BLaER1 (cell line): ENCODE data around the gene PPFIA3.

ENCODE experiments used
- H3K27ac ChIP-seq: shearing (Covaris generic); formaldehyde crosslinking; 2 replicates; pipeline ENCODE4 v1.8.1; 2022
- H3K27me3 ChIP-seq: shearing (Covaris generic); formaldehyde crosslinking; 2 replicates; pipeline ENCODE4 v1.8.1; 2022
- H3K36me3 ChIP-seq: shearing (Covaris generic); formaldehyde crosslinking; 2 replicates; pipeline ENCODE4 v1.8.1; 2022
- H3K4me1 ChIP-seq: shearing (Covaris generic); formaldehyde crosslinking; 2 replicates; pipeline ENCODE4 v1.8.1; 2022
- H3K4me2 ChIP-seq: shearing (Covaris generic); formaldehyde crosslinking; 2 replicates; pipeline ENCODE4 v1.8.1; 2022
- H3K4me3 ChIP-seq: shearing (Covaris generic); formaldehyde crosslinking; 2 replicates; pipeline ENCODE4 v1.8.1; 2022
- H3K9ac ChIP-seq: shearing (Covaris generic); formaldehyde crosslinking; 2 replicates; pipeline ENCODE4 v1.8.1; 2022
- H3K9me3 ChIP-seq: shearing (Covaris generic); formaldehyde crosslinking; 2 replicates; pipeline ENCODE4 v1.8.1; 2022
- H4K20me1 ChIP-seq: shearing (Covaris generic); formaldehyde crosslinking; 2 replicates; pipeline ENCODE4 v1.8.1; 2022
- Cebpa-rat ChIP-seq: shearing (Covaris generic); IDR thresholded peaks from 2 replicates; pipeline ENCODE4 v1.8.1; 2022

PPFIA3 gene

DNA sequence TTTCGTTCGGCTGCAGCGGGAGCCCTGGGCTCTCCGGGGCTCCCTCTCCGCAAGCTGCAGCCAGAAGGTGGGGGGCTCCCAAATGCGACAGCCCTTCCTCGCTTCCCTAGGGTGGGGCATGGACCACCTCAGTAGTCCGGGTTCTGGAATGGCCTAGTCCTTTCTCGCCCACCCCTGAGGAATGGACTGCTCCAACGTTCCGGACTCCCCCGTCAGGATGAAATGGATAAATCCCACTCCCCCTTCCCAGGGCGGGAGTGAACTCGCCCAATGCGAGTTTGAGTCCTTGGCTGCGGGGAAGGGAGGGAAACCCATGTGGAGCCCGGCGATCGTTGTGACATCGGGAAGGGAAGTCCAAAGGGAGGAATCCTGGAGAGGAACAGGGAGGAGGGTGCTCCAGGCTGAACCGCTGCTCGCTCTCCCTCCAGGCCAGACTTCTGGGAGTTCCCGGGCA lies 30.3 kb downstream of the PPFIA3 start:
- peak overlapping the region; percentile 83 for H3K4me3 ChIP-seq

DNA sequence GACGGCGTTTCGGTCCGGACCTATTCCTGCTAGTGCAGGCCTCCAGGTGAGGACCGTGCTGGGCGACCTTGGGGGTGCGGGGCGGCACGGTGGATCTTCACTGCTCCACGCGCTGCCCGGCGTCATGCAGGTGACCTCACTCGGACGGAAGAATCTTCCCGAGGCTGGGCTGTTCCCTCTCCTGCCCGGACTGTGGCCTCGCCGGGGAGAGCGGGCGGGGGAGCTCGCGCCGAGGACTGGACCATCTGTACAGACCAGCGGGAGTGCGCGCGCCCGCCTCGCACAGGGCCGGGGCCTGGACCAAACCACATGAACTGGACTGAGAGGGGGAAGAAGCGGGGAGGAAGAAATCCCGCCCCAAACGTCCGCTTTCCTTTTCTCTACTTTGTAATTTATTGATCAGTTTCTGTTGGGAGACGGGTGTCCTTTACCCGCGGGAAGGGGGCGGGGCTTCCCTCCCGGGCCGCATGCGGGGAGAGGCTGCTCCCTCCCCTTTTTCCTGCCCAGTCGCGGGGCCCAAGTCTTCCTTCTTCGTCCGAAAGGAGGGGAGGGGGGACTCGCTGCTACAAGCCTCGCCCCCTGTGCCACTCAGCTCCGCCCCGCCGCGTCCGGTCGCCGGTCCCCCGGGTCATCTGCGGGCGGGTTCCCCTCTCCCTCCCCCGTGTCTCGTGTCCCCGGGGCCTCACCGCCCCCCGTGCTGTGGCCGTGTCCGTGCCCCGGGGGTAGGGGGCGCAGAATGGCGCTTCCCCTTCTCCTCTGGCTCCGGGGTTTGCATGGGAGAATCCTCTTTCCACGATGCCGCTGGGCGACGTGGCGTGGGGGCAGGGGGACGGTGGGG lies 31.0 kb downstream of the PPFIA3 start:
- Histone ChIP-seq H3K4me1 (peaks cover 74% of the 10 kb centered on the region), H3K27ac (peak overlapping the region; percentile 84), H3K4me2 (peak overlapping the region; percentile 95), H4K20me1 (0 out of 2 replicates have a peak, but pooled peaks cover 4% of the 10 kb centered on the region), H3K4me3 (peak overlapping the region; percentile 83), H3K9ac (peak overlapping the region; percentile 83), H3K9me3 (no peaks in the 10 kb centered on the region), H3K36me3 (no peaks in the 10 kb centered on the region), H3K27me3 (no peaks in the 10 kb centered on the region)
- TF ChIP-seq Cebpa-rat = no peak

More for the DNA sequence above, 30.3 kb downstream of the PPFIA3 start:
- Histone ChIP-seq H3K4me1 (peaks cover 71% of the 10 kb centered on the region), H3K27me3 (no peaks in the 10 kb centered on the region), H3K36me3 (no peaks in the 10 kb centered on the region), H3K4me2 (peak overlapping the region; percentile 95), H3K9ac (peak overlapping the region; percentile 83), H3K9me3 (no peaks in the 10 kb centered on the region), H3K27ac (peak overlapping the region; percentile 84), H4K20me1 (0 out of 2 replicates have a peak, but pooled peaks cover 4% of the 10 kb centered on the region)
- TF ChIP-seq Cebpa-rat = no peak

DNA sequence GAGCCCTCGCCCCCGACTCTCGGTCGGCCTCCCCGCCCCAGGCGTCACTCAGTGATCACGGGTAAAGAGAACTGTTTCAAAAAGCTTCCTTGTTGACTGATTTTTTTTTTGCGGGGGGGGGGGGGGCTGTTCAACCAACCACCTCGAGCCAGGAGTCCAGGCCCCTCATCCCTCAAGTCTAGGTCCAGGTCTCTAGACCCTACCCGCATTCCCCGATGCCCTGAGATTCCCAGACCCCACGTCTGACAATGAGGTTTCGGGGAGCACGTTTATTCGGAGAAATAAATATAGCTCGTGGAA lies 31.6 kb downstream of the PPFIA3 start:
- Histone ChIP-seq H3K4me2 (peak overlapping the region; percentile 95), H3K27ac (peak overlapping the region; percentile 84), H3K9me3 (no peaks in the 10 kb centered on the region), H4K20me1 (0 out of 2 replicates have a peak, but pooled peaks cover 4% of the 10 kb centered on the region), H3K27me3 (no peaks in the 10 kb centered on the region), H3K9ac (peak overlapping the region; percentile 83), H3K4me1 (peaks cover 74% of the 10 kb centered on the region), H3K4me3 (peak overlapping the region; percentile 83), H3K36me3 (no peaks in the 10 kb centered on the region)
- TF ChIP-seq Cebpa-rat = no peak

DNA sequence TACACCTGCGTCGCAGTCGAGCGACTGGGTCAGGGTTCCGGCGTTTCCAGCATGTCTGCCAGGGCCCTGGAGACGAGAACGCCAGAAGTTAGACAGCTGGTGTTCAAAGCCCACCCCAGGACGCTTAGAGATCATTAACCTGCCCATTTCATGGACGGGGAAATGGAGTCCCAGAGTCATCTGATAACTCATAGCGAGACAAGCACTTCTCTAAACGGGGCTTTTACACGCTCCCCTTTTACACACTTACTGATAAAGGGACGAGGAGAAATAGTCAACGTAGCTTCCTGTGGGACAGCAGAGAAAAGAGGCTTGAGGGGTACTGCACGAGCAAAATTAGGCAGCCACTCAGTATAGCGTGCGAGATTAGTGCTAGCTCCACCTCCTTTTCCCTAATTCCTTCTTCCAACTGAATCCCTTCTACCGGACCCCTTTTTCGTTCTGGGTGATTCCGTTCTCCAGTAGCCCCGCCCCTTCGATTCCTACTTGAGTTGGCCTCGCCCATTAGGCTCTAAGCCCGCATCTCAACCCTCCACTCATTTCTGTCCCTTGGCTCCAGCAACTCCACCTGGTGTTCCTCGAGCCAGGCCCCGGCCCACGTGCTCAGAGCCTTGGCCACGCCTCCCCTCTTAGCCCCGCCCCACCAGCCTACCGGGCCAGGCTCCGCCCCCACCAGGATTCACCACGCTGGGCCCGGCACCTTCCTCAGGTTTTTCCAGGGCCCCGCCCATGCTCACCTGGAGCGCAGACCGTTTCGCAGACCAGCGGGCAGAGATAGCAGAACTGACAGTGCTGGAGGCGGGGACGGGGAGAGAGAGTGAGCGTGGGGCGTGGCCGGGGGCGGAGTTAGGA lies 32.1 kb downstream of the PPFIA3 start:
- H3K9ac ChIP-seq = no peak overlapping the region
- H3K4me3 ChIP-seq = peak overlapping the region; percentile 83
- H3K27ac ChIP-seq = no peak overlapping the region
- H3K4me2 ChIP-seq = peak overlapping the region; percentile 95
- H3K4me1 ChIP-seq = peaks cover 74% of the 10 kb centered on the region
- no peaks in the 10 kb centered on the region for H3K9me3 ChIP-seq
- TF ChIP-seq Cebpa-rat = no peak
- 0 out of 2 replicates have a peak, but pooled peaks cover 4% of the 10 kb centered on the region for H4K20me1 ChIP-seq
- no peaks in the 10 kb centered on the region for H3K27me3 ChIP-seq
- H3K36me3 ChIP-seq = no peaks in the 10 kb centered on the region

DNA sequence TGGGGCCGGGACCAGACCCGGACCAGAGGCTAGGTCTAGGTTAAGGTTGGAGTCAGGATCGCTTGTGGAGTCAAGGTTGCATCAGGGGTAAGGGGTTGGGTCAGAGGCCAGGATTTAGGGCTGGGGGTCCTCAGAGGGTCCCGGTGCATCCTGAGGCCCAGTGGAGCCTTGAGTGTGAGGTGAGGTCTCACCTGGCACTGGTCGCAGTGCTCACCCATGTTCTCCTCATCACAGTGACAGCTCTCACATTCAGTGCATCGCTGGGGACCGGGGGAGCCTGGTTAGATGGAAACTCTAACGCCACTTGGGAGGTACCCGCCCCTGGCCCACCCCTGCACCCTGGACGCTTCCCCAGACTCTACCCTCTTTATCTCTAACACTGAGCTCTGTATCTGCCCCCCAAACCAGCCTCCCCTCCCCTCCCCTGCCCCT lies 32.8 kb downstream of the PPFIA3 start:
- TF ChIP-seq Cebpa-rat = no peak
- H3K4me3 ChIP-seq = no peak overlapping the region
- 0 out of 2 replicates have a peak, but pooled peaks cover 4% of the 10 kb centered on the region for H4K20me1 ChIP-seq
- H3K36me3 ChIP-seq = no peaks in the 10 kb centered on the region
- H3K4me1 ChIP-seq = peaks cover 77% of the 10 kb centered on the region
- no peaks in the 10 kb centered on the region for H3K27me3 ChIP-seq
- no peak overlapping the region for H3K9ac ChIP-seq
- peak overlapping the region; percentile 95 for H3K4me2 ChIP-seq
- no peak overlapping the region for H3K27ac ChIP-seq
- H3K9me3 ChIP-seq = no peaks in the 10 kb centered on the region

DNA sequence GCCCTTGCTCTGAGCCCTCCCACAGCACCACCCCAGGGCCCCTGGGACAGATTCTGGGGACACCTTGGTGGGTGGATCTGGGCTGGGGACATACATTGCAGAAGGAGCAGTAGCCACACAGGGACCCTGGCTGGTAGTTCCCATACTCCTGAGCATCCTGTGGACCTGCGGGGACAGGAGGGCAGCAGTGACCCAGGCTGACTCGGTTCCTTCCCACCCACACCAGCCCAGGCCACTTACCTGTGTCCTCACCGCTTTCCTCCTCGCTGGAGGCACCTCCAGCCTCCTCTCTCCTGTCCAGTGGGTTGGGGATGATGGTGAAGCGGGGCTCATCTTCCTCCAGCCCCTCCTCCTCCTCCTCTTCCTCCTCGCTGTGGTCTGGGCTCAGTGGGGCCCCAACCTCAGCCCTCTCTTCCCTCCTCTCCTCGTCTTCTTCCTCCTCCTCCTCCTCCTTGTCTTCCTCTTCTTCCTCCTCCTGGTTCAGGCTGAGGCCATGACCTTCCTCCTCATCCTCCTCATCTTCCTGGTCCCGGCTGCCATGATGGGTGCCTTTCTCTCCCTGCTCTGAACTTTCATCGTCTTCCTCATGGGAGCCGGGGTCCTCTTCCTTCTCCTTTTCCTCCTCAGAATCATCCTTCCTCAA lies 33.9 kb downstream of the PPFIA3 start:
- no peak overlapping the region for H3K4me3 ChIP-seq
- H3K9ac ChIP-seq = no peak overlapping the region
- no peaks in the 10 kb centered on the region for H3K36me3 ChIP-seq
- peaks cover 79% of the 10 kb centered on the region for H3K4me1 ChIP-seq
- H3K4me2 ChIP-seq = peak overlapping the region; percentile 60
- TF ChIP-seq Cebpa-rat = no peak
- 0 out of 2 replicates have a peak, but pooled peaks cover 4% of the 10 kb centered on the region for H4K20me1 ChIP-seq
- H3K9me3 ChIP-seq = no peaks in the 10 kb centered on the region
- no peaks in the 10 kb centered on the region for H3K27me3 ChIP-seq
- no peak overlapping the region for H3K27ac ChIP-seq

DNA sequence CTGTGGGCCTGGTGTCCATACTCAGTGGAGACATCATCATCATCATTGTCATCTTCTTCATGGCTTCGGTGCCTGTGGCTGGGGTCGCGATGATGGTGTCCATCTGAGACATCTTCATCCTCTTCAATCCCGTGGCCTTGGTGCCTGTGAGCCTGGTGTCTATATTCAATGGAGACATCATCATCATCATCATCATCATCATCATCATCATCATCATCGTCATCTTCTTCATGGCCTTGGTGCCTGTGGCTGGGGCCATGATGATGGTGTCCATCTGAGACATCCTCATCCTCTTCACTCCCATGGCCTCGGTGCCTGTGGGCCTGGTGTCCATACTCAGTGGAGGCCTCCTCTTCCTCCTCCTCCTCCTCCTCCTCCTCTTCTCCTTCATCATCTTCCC lies 34.9 kb downstream of the PPFIA3 start:
- Histone ChIP-seq H3K4me1 (peaks cover 75% of the 10 kb centered on the region), H3K9ac (no peak overlapping the region), H3K4me3 (no peak overlapping the region), H3K27ac (no peak overlapping the region), H3K36me3 (no peaks in the 10 kb centered on the region), H3K4me2 (peak overlapping the region; percentile 77), H4K20me1 (no peaks in the 10 kb centered on the region), H3K9me3 (no peaks in the 10 kb centered on the region), H3K27me3 (no peaks in the 10 kb centered on the region)
- no peak for TF ChIP-seq Cebpa-rat

DNA sequence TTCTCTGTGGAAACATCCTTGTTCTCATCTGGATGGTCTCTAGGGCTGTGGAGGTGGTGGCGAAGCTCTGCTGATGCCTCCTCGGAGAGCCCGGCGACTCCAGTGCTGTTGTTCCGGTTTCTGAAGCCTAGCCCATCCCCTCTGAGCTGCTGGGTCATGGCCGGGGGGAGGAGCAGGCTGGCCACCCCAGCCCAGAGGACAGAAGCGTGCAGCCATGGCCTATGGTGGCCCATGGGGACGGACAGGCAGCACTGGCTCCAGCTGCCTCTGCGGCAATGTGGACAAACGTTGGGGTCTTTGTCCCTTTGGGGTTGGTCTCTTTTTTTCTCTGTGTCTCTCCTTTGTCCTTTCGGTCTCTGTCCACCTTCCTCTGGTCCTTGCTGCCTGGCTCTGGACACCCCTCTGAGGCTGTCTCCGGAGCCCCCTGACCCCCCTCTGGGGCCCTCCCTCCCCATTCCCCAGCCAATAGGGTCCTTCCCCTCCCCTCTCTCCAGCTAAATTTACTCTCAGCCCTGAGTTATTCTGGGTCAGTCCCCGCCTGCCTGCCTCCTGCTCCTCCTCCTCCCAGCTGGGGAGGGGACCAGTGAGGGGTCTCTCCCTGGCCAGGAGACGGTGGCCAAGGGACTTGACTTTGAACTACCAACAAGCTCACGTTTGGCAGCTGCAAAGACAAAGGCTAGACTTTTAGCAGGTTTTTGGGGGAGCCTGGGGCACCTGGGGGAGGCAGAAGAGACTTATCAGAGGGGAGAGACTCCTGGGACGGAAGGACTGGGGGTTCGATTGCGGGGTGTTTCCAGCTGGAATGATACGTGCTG lies 35.9 kb downstream of the PPFIA3 start, which contains the start of gene HRC:
Gene HRC, minus strand, starts transcription at position 392 of the 815 bp plus-strand sequence. Its CDS starts 159 bp downstream, at position 233.
- Histone ChIP-seq H3K9ac (peak within 1 kb of the TSS; percentile 29; the same call in 1 of the 2 replicates), H3K9me3 (no peaks in the 10 kb centered on the region), H4K20me1 (no peaks in the 10 kb centered on the region), H3K27ac (peak within 1 kb of the TSS; percentile 56; the same call in 1 of the 2 replicates), H3K27me3 (no peaks in the 10 kb centered on the region), H3K4me2 (peak within 1 kb of the TSS; percentile 77), H3K4me1 (peaks cover 75% of the 10 kb centered on the region), H3K4me3 (no peak within 1 kb of the TSS), H3K36me3 (no peaks in the 10 kb centered on the region)
- TF ChIP-seq Cebpa-rat = no peak
